ENCODE results near the gene UBE3B. TPM values are rescaled to one million over a fixed set of nuclear protein-coding genes. Genes with fewer than 3 reads are reported as not detected.
"Not testable (repeated sequence)": the region's sequence is repeated elsewhere in the genome, so short reads cannot be mapped to it uniquely, and the experiment has no call there.

The UBE3B gene
- total RNA-seq, 1 donor: 21.0 TPM

- no peak for DNase-seq (ENCODE audit: low read depth in 2 of 3, low spot score in 2 of 3)
These were observed 7.9 kb upstream of the UBE3B start for GRCh38 chr12:109469517-109469916.

- DNase-seq (ENCODE audit: low read depth in 2 of 3, low spot score in 2 of 3): no peak
These were observed 4.4 kb upstream of the UBE3B start for GRCh38 chr12:109473006-109473405.

DNA sequence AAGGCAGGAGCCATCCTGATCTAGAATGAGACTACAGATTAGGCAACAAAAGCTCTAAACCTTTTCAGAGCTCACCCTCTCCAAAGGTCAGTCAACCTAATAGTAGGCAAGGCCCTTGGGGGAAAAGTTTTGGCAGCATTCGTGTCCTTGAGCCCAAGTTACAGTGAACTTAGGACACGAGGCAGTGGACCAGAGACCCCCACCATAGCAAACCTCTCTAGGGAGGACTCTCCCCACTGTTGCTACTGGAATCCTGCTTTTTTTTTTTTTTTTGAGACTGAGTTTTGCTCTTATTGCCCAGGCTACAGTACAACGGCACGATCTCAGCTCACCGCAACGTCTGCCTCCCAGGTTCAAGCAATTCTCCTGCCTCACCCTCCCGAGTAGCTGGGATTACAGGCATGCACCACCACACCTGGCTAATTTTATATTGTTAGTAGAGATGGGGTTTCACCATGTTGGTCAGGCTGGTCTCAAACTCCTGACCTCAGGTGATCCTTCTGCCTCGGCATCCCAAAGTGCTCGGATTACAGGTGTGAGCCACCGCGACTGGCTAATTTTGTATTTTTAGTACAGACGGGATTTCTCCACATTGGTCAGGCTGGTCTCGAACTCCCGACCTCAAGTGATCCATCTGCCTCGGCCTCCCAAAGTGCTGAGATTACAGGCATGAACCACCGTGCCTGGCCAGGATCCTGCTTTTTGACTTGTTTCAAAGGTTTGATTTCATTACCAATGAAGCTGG, 3.7 kb upstream of the UBE3B start:
- DNase-seq (ENCODE audit: low read depth in 2 of 3, low spot score in 2 of 3): not testable (repeated sequence)

DNA sequence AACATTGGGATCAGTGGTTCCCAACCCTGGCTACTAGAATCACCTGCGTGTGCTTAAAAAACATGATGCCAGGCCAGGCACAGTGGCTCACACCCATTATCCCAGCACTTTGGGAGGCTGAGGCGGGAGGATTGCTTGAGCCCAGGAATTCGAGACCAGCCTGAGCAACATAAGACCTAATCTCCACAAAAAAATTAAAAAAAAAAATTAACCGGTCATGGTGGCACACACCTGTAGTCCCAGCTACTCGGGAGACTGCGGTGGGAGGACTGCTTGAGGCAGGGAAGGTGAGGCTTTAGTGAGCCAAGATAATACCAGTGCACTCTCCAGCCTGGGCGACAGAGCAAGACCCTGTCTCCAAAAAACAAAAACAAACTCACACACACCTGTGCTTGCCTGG, 2.3 kb upstream of the UBE3B start:
- DNase-seq (ENCODE audit: low read depth in 2 of 3, low spot score in 2 of 3): no peak

DNA sequence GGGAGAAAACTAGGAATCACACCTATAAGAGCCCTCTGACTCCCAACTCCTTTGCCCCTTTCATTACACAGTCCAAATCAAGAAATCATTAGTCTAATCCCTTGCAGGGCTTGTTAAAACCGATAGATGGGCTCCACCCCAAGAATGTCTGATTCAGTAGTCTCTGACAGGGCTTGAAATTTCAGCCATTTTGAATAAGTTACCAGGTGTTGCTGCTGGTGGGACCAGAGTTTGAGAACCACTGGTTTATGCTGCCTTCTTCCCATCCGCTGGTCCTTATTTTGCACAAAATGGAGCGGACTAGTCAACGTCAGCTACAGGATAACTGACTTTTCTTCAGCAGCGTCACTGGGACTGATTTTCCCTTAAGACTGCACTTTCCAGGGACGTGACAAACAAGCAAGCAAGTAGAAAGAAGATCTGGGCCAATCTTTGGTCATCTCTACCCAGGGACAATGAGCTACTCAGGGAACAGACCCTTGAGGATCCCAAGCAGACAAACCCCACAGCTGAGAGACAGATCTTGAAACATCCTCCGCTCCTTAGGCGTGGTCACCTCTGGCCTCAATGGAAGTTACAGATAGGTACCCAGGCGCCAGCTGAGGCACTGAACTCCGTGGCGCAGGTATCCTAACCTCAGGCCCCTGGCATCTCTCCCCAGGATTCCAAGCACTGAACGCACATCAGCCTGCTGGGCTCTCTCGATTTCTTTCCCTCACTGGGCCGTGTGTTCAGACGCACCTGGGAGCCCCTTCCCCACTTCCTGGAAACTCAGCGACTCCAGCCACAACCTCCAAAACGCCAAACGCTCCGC, 1.2 kb upstream of the UBE3B start:
- DNase-seq (ENCODE audit: low read depth in 2 of 3, low spot score in 2 of 3): peak in 1 of 3 donors; percentile 7

- no peak for DNase-seq (ENCODE audit: low read depth in 2 of 3, low spot score in 2 of 3)
These were observed 638 bp upstream of the UBE3B start for GRCh38 chr12:109476807-109477184.

DNA sequence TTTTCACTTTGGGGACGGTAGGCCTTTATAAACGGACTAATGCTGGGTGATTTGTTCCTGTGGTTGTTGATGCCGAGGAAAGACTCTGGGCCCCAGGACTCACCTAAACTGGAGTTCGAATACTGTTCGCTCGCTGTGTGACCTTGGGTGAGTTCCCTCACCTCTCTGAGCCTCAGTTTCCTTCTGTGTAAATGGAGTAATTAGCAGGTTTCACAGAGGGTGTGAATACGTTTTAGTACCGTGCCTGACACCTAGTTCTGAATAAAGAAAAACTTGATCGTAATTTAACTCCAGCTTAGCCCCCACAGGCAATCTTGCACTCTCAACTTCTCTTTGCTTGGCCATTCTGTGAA, 505 bp downstream of the UBE3B start:
- no peak for DNase-seq (ENCODE audit: low read depth in 2 of 3, low spot score in 2 of 3)

DNA sequence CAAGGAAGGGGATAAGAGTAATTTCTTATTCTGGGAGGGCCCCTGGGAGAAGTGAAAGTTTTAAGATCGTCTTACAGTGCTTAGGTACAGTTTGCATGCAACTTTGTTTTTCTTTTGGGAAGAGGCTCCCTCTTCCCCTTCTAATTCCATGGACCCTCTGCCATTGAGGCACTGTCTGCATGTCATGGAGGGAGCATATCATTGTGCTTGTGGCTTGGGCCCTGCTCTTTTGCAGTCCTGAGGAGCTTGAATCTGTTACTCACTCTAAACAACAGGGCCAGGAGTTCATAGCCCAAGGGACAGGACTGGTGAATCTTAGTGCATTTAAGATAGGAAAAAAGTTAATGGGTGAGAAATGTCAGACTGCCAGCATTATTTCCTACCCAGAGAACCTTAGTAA, 2.3 kb downstream of the UBE3B start:
- DNase-seq (ENCODE audit: low read depth in 2 of 3, low spot score in 2 of 3): no peak

GRCh38 chr12:109480356-109480755, 2.9 kb downstream of the UBE3B start:
- no peak for DNase-seq (ENCODE audit: low read depth in 2 of 3, low spot score in 2 of 3)

GRCh38 chr12:109481863-109482262, 4.4 kb downstream of the UBE3B start:
- no peak for DNase-seq (ENCODE audit: low read depth in 2 of 3, low spot score in 2 of 3)

- DNase-seq (ENCODE audit: low read depth in 2 of 3, low spot score in 2 of 3): no peak
These were observed 5.1 kb downstream of the UBE3B start for GRCh38 chr12:109482491-109482890.

DNA sequence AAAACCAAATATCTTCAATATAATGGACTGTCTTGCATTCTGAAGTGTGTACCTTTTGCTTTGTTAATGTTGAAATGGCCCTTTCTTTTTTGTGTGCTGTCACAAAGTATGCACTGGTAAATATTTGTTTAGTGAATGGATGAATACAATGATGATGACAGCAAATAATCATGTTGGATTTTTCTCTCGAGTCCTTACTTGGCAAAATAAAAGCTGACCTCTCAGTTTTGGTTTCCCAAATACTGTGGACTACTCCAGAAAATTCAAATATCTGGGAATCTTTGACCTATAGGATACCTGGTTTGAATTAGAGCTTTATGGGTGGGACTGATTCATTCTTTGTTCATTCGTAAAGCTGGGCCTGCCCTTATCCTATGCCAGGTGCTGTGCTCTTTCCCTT, 5.5 kb downstream of the UBE3B start:
- DNase-seq (ENCODE audit: low read depth in 2 of 3, low spot score in 2 of 3): no peak

GRCh38 chr12:109483346-109483745, 5.9 kb downstream of the UBE3B start:
- DNase-seq (ENCODE audit: low read depth in 2 of 3, low spot score in 2 of 3): no peak

GRCh38 chr12:109485201-109485600, 7.8 kb downstream of the UBE3B start:
- DNase-seq (ENCODE audit: low read depth in 2 of 3, low spot score in 2 of 3): no peak

GRCh38 chr12:109487181-109488050, 10.0 kb downstream of the UBE3B start:
- no peak for DNase-seq (ENCODE audit: low read depth in 2 of 3, low spot score in 2 of 3)

- DNase-seq (ENCODE audit: low read depth in 2 of 3, low spot score in 2 of 3): no peak
These were observed 10.7 kb downstream of the UBE3B start for GRCh38 chr12:109488051-109488665.

DNA sequence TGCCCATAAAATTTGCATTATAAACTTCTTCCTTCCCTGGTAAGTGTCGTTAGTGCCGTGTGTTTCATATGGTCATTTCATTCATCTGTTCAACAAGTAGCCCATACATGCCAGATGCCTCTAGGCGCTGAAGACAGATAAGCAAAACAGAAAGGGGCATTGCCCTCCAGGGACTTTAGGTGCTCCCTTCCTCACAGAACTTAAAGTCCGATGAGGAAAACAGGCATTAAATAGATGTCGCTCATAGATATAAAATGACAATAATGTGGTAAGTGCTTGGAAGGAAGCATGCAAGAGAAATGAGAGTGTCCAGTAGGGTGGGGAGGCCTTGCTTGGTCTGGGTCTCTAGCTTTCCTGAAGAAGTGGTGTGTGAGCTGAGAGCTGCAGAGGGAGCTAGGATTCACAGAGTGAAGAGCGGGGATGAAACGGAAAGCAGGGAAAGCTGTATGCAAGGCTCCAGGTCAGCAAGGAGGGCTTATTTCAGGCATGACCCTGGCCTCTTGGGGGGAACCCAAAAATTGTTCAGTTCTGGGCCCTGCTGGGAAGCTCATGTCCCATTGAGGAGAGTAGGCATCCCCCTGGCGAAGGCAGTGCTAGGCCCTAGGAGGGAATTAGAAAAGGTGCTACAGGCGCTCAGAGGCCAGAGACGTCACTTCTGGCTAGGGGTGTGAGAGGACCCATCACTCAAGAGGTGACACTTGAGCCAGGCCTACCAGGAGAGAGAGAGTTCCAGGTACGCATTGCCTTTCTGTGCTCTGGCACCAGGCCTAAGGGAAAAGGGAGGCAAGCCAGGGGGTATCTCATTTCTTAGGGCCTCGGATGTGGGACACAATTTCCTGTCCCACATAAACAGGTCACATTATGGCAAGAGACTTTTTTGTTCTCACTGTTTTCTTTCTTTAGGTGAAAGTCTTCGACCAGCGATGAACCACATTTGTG, 11.9 kb downstream of the UBE3B start:
- DNase-seq (ENCODE audit: low read depth in 2 of 3, low spot score in 2 of 3): no peak

DNA sequence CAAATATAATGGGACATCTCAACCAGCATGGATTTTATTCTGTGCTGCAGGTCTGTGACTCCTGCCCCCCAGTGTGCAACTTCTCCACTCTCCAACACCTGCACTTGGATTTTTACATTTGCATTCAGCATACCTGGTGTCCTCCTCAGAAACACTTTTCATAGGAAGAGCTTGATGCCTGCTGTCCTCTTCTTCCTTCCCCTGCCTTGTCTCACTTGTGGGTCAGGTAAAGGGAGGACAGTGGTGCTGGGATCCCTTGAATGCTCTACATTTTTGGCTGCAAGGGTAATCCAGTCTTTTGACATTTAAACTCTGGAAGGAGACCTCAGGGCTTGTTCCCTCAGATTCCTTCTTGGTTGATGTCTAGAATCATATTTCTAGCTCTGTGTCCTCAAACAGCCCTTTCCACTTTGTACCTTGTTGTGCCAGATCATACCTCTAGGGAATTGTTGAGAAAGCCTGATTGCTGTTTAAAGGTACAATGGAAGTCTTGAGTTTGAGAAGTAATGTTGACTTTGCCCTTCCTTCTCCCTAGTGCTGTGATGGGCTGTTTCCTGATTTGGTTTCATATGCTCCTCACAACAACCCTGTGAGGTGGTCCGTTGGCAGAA, 12.6 kb downstream of the UBE3B start:
- no peak for DNase-seq (ENCODE audit: low read depth in 2 of 3, low spot score in 2 of 3)

DNA sequence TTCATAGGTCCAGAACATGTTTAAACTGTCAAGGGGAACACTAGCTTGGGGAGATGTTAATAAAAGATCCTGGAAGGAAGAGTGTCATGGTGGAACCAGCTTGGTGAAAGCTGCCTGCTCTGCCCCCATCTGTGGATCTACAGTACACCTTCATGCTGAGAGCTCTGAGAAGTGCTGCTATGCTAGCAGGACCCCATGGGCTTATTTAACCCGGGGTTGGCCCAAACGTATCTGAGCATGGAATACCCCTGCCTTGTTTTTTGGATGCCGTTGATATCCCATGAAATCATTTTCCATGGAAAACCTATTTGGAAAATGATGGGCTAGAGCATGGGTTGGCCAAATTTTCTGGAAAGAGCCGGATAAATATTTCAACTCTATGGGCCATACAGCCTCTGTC, 14.2 kb downstream of the UBE3B start:
- DNase-seq (ENCODE audit: low read depth in 2 of 3, low spot score in 2 of 3): no peak
